Effector memory CD8-positive, alpha-beta T cell (primary cell): ENCODE measurements around the gene CHRNA10.

Experiments
- ATAC-seq: fragments of 150-1000 bp; cut with Tn5 transposase; replicated peaks from 2 replicates; pipeline ENCODE4 v1.10.0; 2021; ENCODE audit warnings: mild to moderate bottlenecking, moderate library complexity
- DNase-seq, 3 experiments: peaks; one replicate each; pipeline ENCODE4 v3.0.0; 2021
- H3K27ac Mint-ChIP-seq, 2 donors: one replicate each; pipeline ENCODE4 v1.8.0; 2022; ENCODE audit warnings: mild to moderate bottlenecking in 2 of 2, mixed read lengths in 2 of 2, moderate library complexity in 2 of 2
- H3K27me3 Mint-ChIP-seq, 2 donors: one replicate each; pipeline ENCODE4 v1.8.0; 2022; ENCODE audit warnings: mixed read lengths in 2 of 2
- H3K36me3 Mint-ChIP-seq: one replicate; pipeline ENCODE4 v1.8.0; 2022; ENCODE audit warnings: mild to moderate bottlenecking, moderate library complexity, mixed read lengths; ENCODE audit not compliant: insufficient read depth
- H3K4me1 Mint-ChIP-seq, 2 donors: one replicate each; pipeline ENCODE4 v1.8.0; 2022; ENCODE audit warnings: low read depth in 2 of 2, mixed read lengths in 2 of 2
- H3K4me3 Mint-ChIP-seq, 2 donors: one replicate each; pipeline ENCODE4 v1.8.0; 2022; ENCODE audit warnings: mild to moderate bottlenecking in 2 of 2, mixed read lengths in 2 of 2, moderate library complexity in 2 of 2
- H3K9me3 Mint-ChIP-seq, 2 donors: one replicate each; pipeline ENCODE4 v1.8.0; 2022; ENCODE audit warnings: mixed read lengths in 2 of 2

The CHRNA10 gene

GRCh38 chr11:3679077-3679476 is 7.9 kb upstream of the CHRNA10 start:
- Mint-ChIP-seq H3K27ac (no peak overlapping the region), H3K4me1 (peaks cover 0 to 6% of the 10 kb centered on the region in 2 donors), H3K9me3 (no peaks in the 10 kb centered on the region), H3K4me3 (no peak overlapping the region), H3K27me3 (no peaks in the 10 kb centered on the region), H3K36me3 (peaks cover 86% of the 10 kb centered on the region)
- ATAC-seq (no peak), DNase-seq (no peak)

DNA sequence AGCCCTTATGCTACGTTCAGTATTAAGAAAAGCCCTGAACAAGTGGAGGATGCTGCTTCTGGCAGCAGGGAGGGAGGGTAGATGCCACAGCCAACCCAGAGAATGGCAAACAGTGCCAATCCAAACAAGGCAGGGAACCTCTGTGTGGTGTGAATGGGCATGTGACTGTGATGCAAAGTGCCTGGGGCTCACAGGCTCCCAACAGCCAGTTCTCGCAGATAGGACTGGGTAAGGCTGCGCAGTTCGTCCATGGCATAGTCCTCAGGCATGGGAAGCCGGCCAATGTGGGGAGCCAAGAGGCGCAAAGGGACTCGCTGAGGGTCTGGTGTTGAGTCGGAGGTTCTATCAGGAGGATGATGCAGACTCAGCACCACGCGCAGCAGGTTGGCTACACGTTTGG is 4.8 kb upstream of the CHRNA10 start:
- no peaks in the 10 kb centered on the region for H3K9me3 Mint-ChIP-seq
- H3K4me3 Mint-ChIP-seq = no peak overlapping the region
- DNase-seq = no peak
- H3K36me3 Mint-ChIP-seq = peaks cover 71% of the 10 kb centered on the region
- H3K4me1 Mint-ChIP-seq = peaks cover 0 to 6% of the 10 kb centered on the region in 2 donors
- H3K27me3 Mint-ChIP-seq = no peaks in the 10 kb centered on the region
- ATAC-seq = no peak
- no peak overlapping the region for H3K27ac Mint-ChIP-seq

DNA sequence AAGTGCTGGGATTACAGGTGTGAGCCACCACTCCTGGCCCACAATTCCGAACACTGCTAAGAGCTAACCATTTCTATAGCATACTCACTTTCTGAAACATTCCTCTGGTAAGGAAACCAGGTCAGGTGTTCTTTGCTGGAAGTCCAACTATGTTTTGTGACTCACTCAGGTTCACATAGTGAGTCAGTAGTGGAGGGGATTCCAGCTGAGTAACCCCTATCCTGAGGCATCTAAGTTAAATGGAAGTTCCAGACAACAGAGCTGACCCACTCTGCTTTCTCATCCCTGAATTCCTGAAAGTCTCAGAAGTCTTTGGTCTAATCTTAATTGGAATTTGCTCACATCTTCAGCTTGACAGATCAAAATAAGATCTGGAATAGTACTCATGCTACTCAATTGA is 3.0 kb upstream of the CHRNA10 start:
- no peaks in the 10 kb centered on the region for H3K27me3 Mint-ChIP-seq

GRCh38 chr11:3669742-3670183 is 1.4 kb downstream of the CHRNA10 start:
- Mint-ChIP-seq H3K36me3 (peaks cover 34% of the 10 kb centered on the region), H3K27me3 (no peaks in the 10 kb centered on the region), H3K4me1 (no peaks in the 10 kb centered on the region), H3K27ac (peak overlapping the region; percentile 13 to 32), H3K9me3 (no peaks in the 10 kb centered on the region), H3K4me3 (no peak overlapping the region)
- no peak for ATAC-seq
- no peak for DNase-seq

More for the DNA sequence above, 3.0 kb upstream of the CHRNA10 start:
- Mint-ChIP-seq H3K36me3 (peaks cover 66% of the 10 kb centered on the region), H3K27ac (peak overlapping the region in 1 of 2 donors; percentile 74), H3K9me3 (no peaks in the 10 kb centered on the region), H3K4me1 (peaks cover 0 to 3% of the 10 kb centered on the region in 2 donors), H3K4me3 (no peak overlapping the region)
- ATAC-seq (no peak), DNase-seq (no peak)

GRCh38 chr11:3669128-3669527 is 2.1 kb downstream of the CHRNA10 start:
- peaks cover 28% of the 10 kb centered on the region for H3K36me3 Mint-ChIP-seq
- no peaks in the 10 kb centered on the region for H3K4me1 Mint-ChIP-seq
- no peak for ATAC-seq
- H3K27ac Mint-ChIP-seq = no peak overlapping the region
- no peak for DNase-seq
- no peaks in the 10 kb centered on the region for H3K9me3 Mint-ChIP-seq
- H3K4me3 Mint-ChIP-seq = no peak overlapping the region
- H3K27me3 Mint-ChIP-seq = no peaks in the 10 kb centered on the region

- Mint-ChIP-seq H3K27me3 (no peaks in the 10 kb centered on the region), H3K4me3 (no peak overlapping the region), H3K36me3 (peaks cover 13% of the 10 kb centered on the region), H3K4me1 (no peaks in the 10 kb centered on the region), H3K27ac (no peak overlapping the region), H3K9me3 (no peaks in the 10 kb centered on the region)
- no peak for DNase-seq
- no peak for ATAC-seq
Measured at GRCh38 chr11:3667149-3668035, 3.8 kb downstream of the CHRNA10 start.

- Mint-ChIP-seq H3K4me3 (no peak overlapping the region), H3K4me1 (no peaks in the 10 kb centered on the region), H3K36me3 (peaks cover 13% of the 10 kb centered on the region), H3K9me3 (no peaks in the 10 kb centered on the region), H3K27ac (no peak overlapping the region), H3K27me3 (no peaks in the 10 kb centered on the region)
- DNase-seq = no peak
- ATAC-seq = no peak
Measured at GRCh38 chr11:3666023-3666530, 5.1 kb downstream of the CHRNA10 start.

GRCh38 chr11:3665336-3666022 is 5.7 kb downstream of the CHRNA10 start:
- no peaks in the 10 kb centered on the region for H3K9me3 Mint-ChIP-seq
- H3K27me3 Mint-ChIP-seq = no peaks in the 10 kb centered on the region
- ATAC-seq = no peak
- DNase-seq = no peak
- H3K4me3 Mint-ChIP-seq = no peak overlapping the region
- H3K27ac Mint-ChIP-seq = peak overlapping the region; percentile 7 to 35
- H3K4me1 Mint-ChIP-seq = no peaks in the 10 kb centered on the region
- H3K36me3 Mint-ChIP-seq = peaks cover 8% of the 10 kb centered on the region

- ATAC-seq = no peak
- Mint-ChIP-seq H3K36me3 (peaks cover 3% of the 10 kb centered on the region), H3K4me1 (no peaks in the 10 kb centered on the region), H3K27ac (no peak overlapping the region), H3K9me3 (no peaks in the 10 kb centered on the region), H3K27me3 (peaks cover 0 to 7% of the 10 kb centered on the region in 2 donors), H3K4me3 (no peak overlapping the region)
- no peak for DNase-seq
Measured at GRCh38 chr11:3664032-3664630, 7.1 kb downstream of the CHRNA10 start.

- Mint-ChIP-seq H3K27me3 (peaks cover 9 to 17% of the 10 kb centered on the region in 2 donors), H3K36me3 (peaks cover 3% of the 10 kb centered on the region), H3K4me1 (no peaks in the 10 kb centered on the region), H3K9me3 (no peaks in the 10 kb centered on the region), H3K4me3 (no peak overlapping the region), H3K27ac (peak overlapping the region in 1 of 2 donors; percentile 2)
- DNase-seq (no peak), ATAC-seq (no peak)
Measured at GRCh38 chr11:3662856-3663255, 8.3 kb downstream of the CHRNA10 start.

DNA sequence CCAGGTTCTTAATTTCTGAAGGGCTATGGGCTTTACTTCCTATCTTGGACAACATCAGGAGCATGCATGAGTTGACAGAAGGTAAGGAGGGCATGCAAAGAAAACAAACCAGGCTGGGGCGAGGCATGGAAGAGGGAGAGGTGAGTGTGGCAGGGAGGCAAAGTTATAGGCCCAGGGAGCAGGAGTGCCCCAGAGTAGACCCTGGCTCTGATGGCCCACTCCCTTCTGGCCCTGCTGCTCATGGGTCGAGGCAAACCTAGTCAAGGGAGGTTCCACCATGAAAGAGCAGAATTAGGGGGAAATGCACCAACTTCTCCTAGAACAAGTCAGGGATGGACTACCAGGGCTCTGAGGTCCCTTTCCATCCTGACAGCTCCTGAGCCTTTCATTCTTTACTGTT is 10.2 kb downstream of the CHRNA10 start:
- Mint-ChIP-seq H3K36me3 (peaks cover 3% of the 10 kb centered on the region), H3K9me3 (no peaks in the 10 kb centered on the region), H3K27me3 (peaks cover 9 to 17% of the 10 kb centered on the region in 2 donors), H3K4me1 (no peaks in the 10 kb centered on the region), H3K4me3 (no peak overlapping the region), H3K27ac (peak overlapping the region in 1 of 2 donors; percentile 30)
- DNase-seq (no peak), ATAC-seq (no peak)

DNA sequence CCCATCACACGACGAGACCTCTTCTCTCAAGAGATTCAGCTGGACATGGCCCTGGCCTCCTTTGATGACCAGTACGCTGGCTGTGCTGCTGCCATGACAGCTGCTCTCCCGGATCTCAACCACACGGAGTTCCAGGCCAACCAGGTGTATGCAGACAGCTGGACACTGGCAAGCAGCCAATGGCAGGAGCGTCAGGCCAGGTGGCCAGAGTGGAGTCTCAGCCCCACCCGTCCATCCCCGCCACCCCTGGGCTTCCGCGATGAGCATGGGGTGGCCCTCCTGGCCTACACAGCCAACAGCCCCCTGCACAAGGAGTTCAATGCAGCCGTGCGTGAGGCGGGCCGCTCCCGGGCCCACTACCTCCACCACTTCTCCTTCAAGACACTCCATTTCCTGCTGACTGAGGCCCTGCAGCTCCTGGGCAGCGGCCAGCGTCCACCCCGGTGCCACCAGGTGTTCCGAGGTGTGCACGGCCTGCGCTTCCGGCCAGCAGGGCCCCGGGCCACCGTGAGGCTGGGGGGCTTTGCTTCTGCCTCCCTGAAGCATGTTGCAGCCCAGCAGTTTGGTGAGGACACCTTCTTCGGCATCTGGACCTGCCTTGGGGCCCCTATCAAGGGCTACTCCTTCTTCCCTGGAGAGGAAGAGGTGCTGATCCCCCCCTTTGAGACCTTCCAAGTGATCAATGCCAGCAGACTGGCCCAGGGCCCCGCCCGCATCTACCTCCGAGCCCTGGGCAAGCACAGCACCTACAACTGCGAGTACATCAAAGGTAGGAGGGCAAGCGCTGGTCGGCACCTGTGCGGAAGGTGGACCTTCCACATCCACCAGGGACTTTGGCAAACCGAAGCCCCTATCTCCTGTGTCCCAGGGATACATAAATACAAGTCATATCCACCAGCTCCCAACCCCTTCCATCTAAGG is 11.3 kb downstream of the CHRNA10 start:
- H3K4me3 Mint-ChIP-seq = no peak overlapping the region
- peaks cover 9 to 17% of the 10 kb centered on the region in 2 donors for H3K27me3 Mint-ChIP-seq
- no peaks in the 10 kb centered on the region for H3K4me1 Mint-ChIP-seq
- H3K27ac Mint-ChIP-seq = no peak overlapping the region
- H3K36me3 Mint-ChIP-seq = no peaks in the 10 kb centered on the region
- ATAC-seq (no peak), DNase-seq (no peak)
- H3K9me3 Mint-ChIP-seq = no peaks in the 10 kb centered on the region

DNA sequence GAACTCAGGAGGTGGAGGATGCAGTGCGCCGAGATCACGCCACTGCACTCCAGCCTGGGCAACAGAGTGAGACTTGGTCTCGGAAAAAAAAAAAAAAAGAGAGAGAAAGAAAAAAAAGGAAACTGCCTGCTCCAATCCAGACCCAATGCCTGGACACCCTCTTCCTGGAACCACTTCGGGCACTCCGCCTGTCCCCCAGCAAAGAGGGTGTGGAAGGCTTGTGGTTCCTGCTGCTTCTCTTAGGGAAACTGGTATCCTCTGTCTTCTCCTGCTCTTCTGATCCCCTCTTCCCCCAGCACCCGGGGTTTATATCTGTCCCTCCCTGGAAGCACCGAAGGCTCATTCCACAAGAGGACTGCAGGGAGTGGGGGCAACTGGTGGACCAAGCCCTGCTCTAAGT is 12.9 kb downstream of the CHRNA10 start:
- ATAC-seq (no peak), DNase-seq (no peak)
- Mint-ChIP-seq H3K4me1 (no peaks in the 10 kb centered on the region), H3K36me3 (no peaks in the 10 kb centered on the region), H3K27me3 (peaks cover 9 to 17% of the 10 kb centered on the region in 2 donors), H3K9me3 (no peaks in the 10 kb centered on the region), H3K4me3 (no peak overlapping the region), H3K27ac (no peak overlapping the region)
